Caco-2 (cell line): ENCODE measurements around the gene DIP2B. TPM values are rescaled to one million over a fixed set of nuclear protein-coding genes. Genes with fewer than 3 reads are reported as not detected.

Experiments used
- BruUV-seq: library from RNA; stranded (reverse); fragments of 400-500 nt; replicated peaks from 2 replicates; lab custom pipeline; 2021; lab: Mats Ljungman, UMichigan
- CTCF ChIA-PET: fragments of 300-600 bp; sonication (Branson Sonifier 250); formaldehyde crosslinking; loops from one replicate; lab custom pipeline; 2022; ENCODE audit warnings: antibody characterized with exemption; lab: Charles Lee
- POLR2A ChIA-PET: fragments of 300-600 bp; sonication (Branson Sonifier 250); formaldehyde crosslinking; loops from one replicate; lab custom pipeline; 2022; ENCODE audit warnings: antibody characterized with exemption; lab: Charles Lee
- DNase-seq, 2 experiments: peaks; one replicate each; pipeline versions ENCODE4 v3.0.0 to v3.0.0-alpha.2; 2020 to 2022
- H3K27me3 ChIP-seq: replicated peaks from 2 replicates; pipeline ENCODE4 v1.6.0; 2011; ENCODE audit warnings: low read length; ENCODE audit not compliant: control insufficient read depth, insufficient read depth
- H3K36me3 ChIP-seq: 2 replicates; pipeline ENCODE4 v1.5.1; 2011; ENCODE audit warnings: low read length; ENCODE audit not compliant: control insufficient read depth, insufficient read depth
- H3K4me1 ChIP-seq: fragments of 250-450 bp; sonication (Bioruptor Pico); 2 replicates; pipeline ENCODE4 v1.5.1; 2020; ENCODE audit warnings: mild to moderate bottlenecking
- H3K4me3 ChIP-seq: 2 replicates; pipeline ENCODE4 v1.5.1; 2011; ENCODE audit warnings: low read depth, mild to moderate bottlenecking, control low read depth, low read length
- H3K9me3 ChIP-seq: fragments of 250-450 bp; sonication (Bioruptor Pico); 2 replicates; pipeline ENCODE4 v1.5.1; 2020; ENCODE audit warnings: mild to moderate bottlenecking, moderate library complexity
- H3K27ac Mint-ChIP-seq: one replicate; pipeline ENCODE4 v1.8.0; 2022; ENCODE audit warnings: mixed read lengths; ENCODE audit not compliant: unreplicated experiment
- H3K27me3 Mint-ChIP-seq: one replicate; pipeline ENCODE4 v1.8.0; 2022; ENCODE audit warnings: mixed read lengths; ENCODE audit not compliant: insufficient read depth, unreplicated experiment
- H3K36me3 Mint-ChIP-seq: one replicate; pipeline ENCODE4 v1.8.0; 2022; ENCODE audit warnings: mild to moderate bottlenecking, mixed read lengths; ENCODE audit not compliant: insufficient read depth, unreplicated experiment
- H3K4me1 Mint-ChIP-seq: one replicate; pipeline ENCODE4 v1.8.0; 2022; ENCODE audit warnings: low read depth, mixed read lengths; ENCODE audit not compliant: unreplicated experiment
- H3K4me3 Mint-ChIP-seq: one replicate; pipeline ENCODE4 v1.8.0; 2022; ENCODE audit warnings: mild to moderate bottlenecking, moderate library complexity, mixed read lengths; ENCODE audit not compliant: unreplicated experiment
- H3K9me3 Mint-ChIP-seq: one replicate; pipeline ENCODE4 v1.8.0; 2022; ENCODE audit warnings: mixed read lengths; ENCODE audit not compliant: unreplicated experiment
- intact Hi-C: fragments of 100-400 bp; cut with micrococcal nuclease; formaldehyde crosslinking; loops from one replicate; pipeline ENCODE4 v1.10.0; 2022; ENCODE audit not compliant: unreplicated experiment
- total RNA-seq: library from RNA; stranded (reverse); gene quantifications from 2 replicates; pipeline ENCODE4 v1.2.3, GENCODE V29; 2022
- TF ChIP-seq, protein P1 (sequence below), 2 experiments: fragments of 200-600 bp in 1 of 2; IDR thresholded peaks; 1 replicate in 1 of 2; 2 replicates in 1 of 2; pipeline versions ENCODE4 v1.5.1 to v1.8.0; 2011 to 2022; ENCODE audit warnings: antibody characterized with exemption in 1 of 2, control low read depth in 1 of 2, inconsistent platforms in 1 of 2, low read depth in 1 of 2, low read length in 1 of 2, mild to moderate bottlenecking in 1 of 2, moderate library complexity in 1 of 2; ENCODE audit not compliant: insufficient read depth in 1 of 2, severe bottlenecking in 1 of 2, unreplicated experiment in 1 of 2

The DIP2B gene
- total RNA-seq, 1 experiment from 2014 or later: 32.7 TPM

DNA sequence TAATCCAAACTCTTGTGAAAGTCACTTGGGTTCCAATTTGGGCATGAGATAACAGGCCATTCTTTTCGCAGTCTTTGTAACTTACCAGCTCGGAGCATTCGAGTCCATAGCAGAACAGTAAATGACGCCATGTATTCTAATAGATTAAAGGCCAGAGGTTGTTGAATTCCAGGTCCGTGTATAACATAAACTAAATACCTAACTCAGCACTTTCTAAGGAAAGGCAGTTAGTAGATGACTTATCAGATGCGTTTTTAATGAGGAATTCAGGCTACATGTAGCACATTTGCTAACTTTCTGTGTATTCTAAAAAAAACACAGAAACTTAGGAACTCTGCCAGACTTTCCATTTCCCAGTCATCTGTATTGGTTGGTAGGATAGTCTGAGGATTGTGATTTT lies 206.3 kb downstream of the DIP2B start:
- Histone ChIP-seq H3K36me3 (peaks cover 4% of the 10 kb centered on the region), H3K27me3 (no peaks in the 10 kb centered on the region), H3K4me3 (no peak overlapping the region), H3K9me3 (no peaks in the 10 kb centered on the region), H3K4me1 (no peaks in the 10 kb centered on the region)
- ChIA-PET POLR2A (no interaction called here), CTCF (no interaction called here)
- H3K36me3 Mint-ChIP-seq: peaks cover 65% of the 10 kb centered on the region
- no peak overlapping the region for H3K4me3 Mint-ChIP-seq
- H3K4me1 Mint-ChIP-seq: no peaks in the 10 kb centered on the region
- no peak overlapping the region for H3K27ac Mint-ChIP-seq
- BruUV-seq: no TSS peak
- H3K27me3 Mint-ChIP-seq: no peaks in the 10 kb centered on the region
- intact Hi-C loops: no loop called here
- no peak for DNase-seq
- TF ChIP-seq, protein P1, sequence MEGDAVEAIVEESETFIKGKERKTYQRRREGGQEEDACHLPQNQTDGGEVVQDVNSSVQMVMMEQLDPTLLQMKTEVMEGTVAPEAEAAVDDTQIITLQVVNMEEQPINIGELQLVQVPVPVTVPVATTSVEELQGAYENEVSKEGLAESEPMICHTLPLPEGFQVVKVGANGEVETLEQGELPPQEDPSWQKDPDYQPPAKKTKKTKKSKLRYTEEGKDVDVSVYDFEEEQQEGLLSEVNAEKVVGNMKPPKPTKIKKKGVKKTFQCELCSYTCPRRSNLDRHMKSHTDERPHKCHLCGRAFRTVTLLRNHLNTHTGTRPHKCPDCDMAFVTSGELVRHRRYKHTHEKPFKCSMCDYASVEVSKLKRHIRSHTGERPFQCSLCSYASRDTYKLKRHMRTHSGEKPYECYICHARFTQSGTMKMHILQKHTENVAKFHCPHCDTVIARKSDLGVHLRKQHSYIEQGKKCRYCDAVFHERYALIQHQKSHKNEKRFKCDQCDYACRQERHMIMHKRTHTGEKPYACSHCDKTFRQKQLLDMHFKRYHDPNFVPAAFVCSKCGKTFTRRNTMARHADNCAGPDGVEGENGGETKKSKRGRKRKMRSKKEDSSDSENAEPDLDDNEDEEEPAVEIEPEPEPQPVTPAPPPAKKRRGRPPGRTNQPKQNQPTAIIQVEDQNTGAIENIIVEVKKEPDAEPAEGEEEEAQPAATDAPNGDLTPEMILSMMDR (IDR thresholded peaks at IDR 0.05; ENCODE audit: insufficient read depth in 1 of 2, low read depth in 1 of 2, low read length in 1 of 2, severe bottlenecking in 1 of 2, unreplicated experiment in 1 of 2): no peak
- H3K9me3 Mint-ChIP-seq: no peaks in the 10 kb centered on the region

- H3K4me1 ChIP-seq: no peaks in the 10 kb centered on the region
- H3K9me3 Mint-ChIP-seq: no peaks in the 10 kb centered on the region
- DNase-seq: no peak
- ChIA-PET CTCF (no interaction called here), POLR2A (no interaction called here)
- H3K4me1 Mint-ChIP-seq: no peaks in the 10 kb centered on the region
- H3K9me3 ChIP-seq: no peaks in the 10 kb centered on the region
- no peaks in the 10 kb centered on the region for H3K27me3 ChIP-seq
- intact Hi-C loops: no loop called here
- no TSS peak for BruUV-seq
- H3K36me3 ChIP-seq: peaks cover 8% of the 10 kb centered on the region
- no peak overlapping the region for H3K27ac Mint-ChIP-seq
- no peak overlapping the region for H3K4me3 ChIP-seq
- H3K4me3 Mint-ChIP-seq: no peak overlapping the region
- H3K36me3 Mint-ChIP-seq: peaks cover 69% of the 10 kb centered on the region
- no peaks in the 10 kb centered on the region for H3K27me3 Mint-ChIP-seq
- TF ChIP-seq, protein P1 (IDR thresholded peaks at IDR 0.05; ENCODE audit: insufficient read depth in 1 of 2, low read depth in 1 of 2, low read length in 1 of 2, severe bottlenecking in 1 of 2, unreplicated experiment in 1 of 2): no peak
Observed at GRCh38 chr12:50715174-50715573, 210.4 kb downstream of the DIP2B start.

GRCh38 chr12:50718760-50719159 lies 214.0 kb downstream of the DIP2B start:
- H3K27ac Mint-ChIP-seq: no peak overlapping the region
- CTCF ChIA-PET: no interaction called here
- H3K4me3 ChIP-seq: no peak overlapping the region
- H3K36me3 ChIP-seq: peaks cover 8% of the 10 kb centered on the region
- no peak for DNase-seq
- no peaks in the 10 kb centered on the region for H3K27me3 ChIP-seq
- peaks cover 85% of the 10 kb centered on the region for H3K36me3 Mint-ChIP-seq
- H3K4me1 ChIP-seq: no peaks in the 10 kb centered on the region
- no peaks in the 10 kb centered on the region for H3K27me3 Mint-ChIP-seq
- BruUV-seq: no TSS peak
- H3K4me1 Mint-ChIP-seq: no peaks in the 10 kb centered on the region
- H3K9me3 ChIP-seq: no peaks in the 10 kb centered on the region
- H3K4me3 Mint-ChIP-seq: no peak overlapping the region
- intact Hi-C loops: no loop called here
- POLR2A ChIA-PET: no interaction called here
- TF ChIP-seq, protein P1 (IDR thresholded peaks at IDR 0.05; ENCODE audit: insufficient read depth in 1 of 2, low read depth in 1 of 2, low read length in 1 of 2, severe bottlenecking in 1 of 2, unreplicated experiment in 1 of 2): no peak
- no peaks in the 10 kb centered on the region for H3K9me3 Mint-ChIP-seq
